GDM1 (cell line): ENCODE results near the gene HBM.
"Not testable (repeated sequence)": the region's sequence is repeated elsewhere in the genome, so short reads cannot be mapped to it uniquely, and the experiment has no call there.

Source experiments
- DNase-seq: peaks from one replicate; lab custom pipeline; 2025; lab: John Stamatoyannopoulos, UW

Gene HBM

GRCh38 chr16:146646-147045 is 19.1 kb upstream of the HBM start:
- DNase-seq: no peak

- DNase-seq: no peak
Observed at GRCh38 chr16:149024-149660, 16.6 kb upstream of the HBM start.

- no peak for DNase-seq
Observed at GRCh38 chr16:152141-153128, 13.3 kb upstream of the HBM start, which contains the start of gene HBZ. Gene HBZ (plus strand): TSS chr16:152644. CDS start chr16:152910, 266 bp downstream.

- DNase-seq: not testable (repeated sequence)
Observed at GRCh38 chr16:153129-153521, 12.7 kb upstream of the HBM start.

- DNase-seq: not testable (repeated sequence)
Observed at GRCh38 chr16:153550-154216, 12.1 kb upstream of the HBM start.

- DNase-seq: no peak
Observed at GRCh38 chr16:154217-155030, 11.4 kb upstream of the HBM start.

GRCh38 chr16:155031-155398 is 10.8 kb upstream of the HBM start:
- DNase-seq: no peak

- DNase-seq: no peak
Observed at GRCh38 chr16:159136-159849, 6.5 kb upstream of the HBM start.

GRCh38 chr16:160242-160641 is 5.5 kb upstream of the HBM start:
- not testable (repeated sequence) for DNase-seq

GRCh38 chr16:160691-161190 is 5.0 kb upstream of the HBM start:
- no peak for DNase-seq

- DNase-seq: no peak
Observed at GRCh38 chr16:162271-162991, 3.3 kb upstream of the HBM start.

- DNase-seq: not testable (repeated sequence)
Observed at GRCh38 chr16:163139-163538, 2.6 kb upstream of the HBM start.

GRCh38 chr16:163696-164095 is 2.1 kb upstream of the HBM start:
- not testable (repeated sequence) for DNase-seq

- DNase-seq: not testable (repeated sequence)
Observed at GRCh38 chr16:164134-164823, 1.5 kb upstream of the HBM start.

GRCh38 chr16:164827-165538 is 795 bp upstream of the HBM start:
- no peak for DNase-seq

GRCh38 chr16:166375-167121 is 770 bp downstream of the HBM start:
- DNase-seq: no peak

GRCh38 chr16:167122-167690 is 1.4 kb downstream of the HBM start:
- no peak for DNase-seq

- DNase-seq: no peak
Observed at GRCh38 chr16:168424-168823, 2.6 kb downstream of the HBM start.
